ENCODE results near the gene C6orf89. TPM values are rescaled to one million over a fixed set of nuclear protein-coding genes. Genes with fewer than 3 reads are reported as not detected.

The C6orf89 gene
- total RNA-seq, 8 experiments from 2014 or later, result 22.2 to 55.6 (median 34.5) TPM

DNA sequence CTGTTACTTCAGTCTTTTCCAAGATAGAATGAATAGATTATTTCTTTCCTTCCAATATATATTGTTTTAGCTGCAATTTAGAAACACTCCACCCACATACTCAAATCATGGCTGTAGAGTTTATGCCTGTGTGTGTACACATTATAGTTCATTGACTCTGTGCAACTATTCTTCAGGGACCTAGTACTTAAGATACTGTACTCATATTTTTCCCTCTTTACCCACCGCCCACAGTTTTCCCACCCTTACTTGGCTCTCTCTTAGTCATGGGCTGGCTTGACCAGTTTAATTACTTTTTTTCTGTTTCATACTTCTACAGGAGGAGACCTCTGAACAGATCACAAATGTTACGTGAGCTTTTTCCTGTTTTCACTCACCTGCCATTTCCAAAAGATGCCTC, 30.4 kb downstream of the C6orf89 start:
- no peak overlapping the region for H3K4me3 ChIP-seq
- H3K4me1 ChIP-seq (replicated peaks in 1 of 2), result no peaks in the 10 kb centered on the region
- ATAC-seq (replicated peaks in 6 of 8), result no peak
- no peak overlapping the region for H3K27ac ChIP-seq
- in situ Hi-C loops (cut with MboI; ENCODE audit: low pct_unique_long_range_greater_than_20kb in 2 of 9, low sequenced_read_pairs in 9 of 9, unreplicated experiment in 9 of 9), result no loop called here
- WGBS, 10 experiments, result 40 to 100% (median 92%) methylated on average over 1 to 2 of the region's 2 CpGs; no CpG with 5 or more reads in 3 of the 10 experiments

DNA sequence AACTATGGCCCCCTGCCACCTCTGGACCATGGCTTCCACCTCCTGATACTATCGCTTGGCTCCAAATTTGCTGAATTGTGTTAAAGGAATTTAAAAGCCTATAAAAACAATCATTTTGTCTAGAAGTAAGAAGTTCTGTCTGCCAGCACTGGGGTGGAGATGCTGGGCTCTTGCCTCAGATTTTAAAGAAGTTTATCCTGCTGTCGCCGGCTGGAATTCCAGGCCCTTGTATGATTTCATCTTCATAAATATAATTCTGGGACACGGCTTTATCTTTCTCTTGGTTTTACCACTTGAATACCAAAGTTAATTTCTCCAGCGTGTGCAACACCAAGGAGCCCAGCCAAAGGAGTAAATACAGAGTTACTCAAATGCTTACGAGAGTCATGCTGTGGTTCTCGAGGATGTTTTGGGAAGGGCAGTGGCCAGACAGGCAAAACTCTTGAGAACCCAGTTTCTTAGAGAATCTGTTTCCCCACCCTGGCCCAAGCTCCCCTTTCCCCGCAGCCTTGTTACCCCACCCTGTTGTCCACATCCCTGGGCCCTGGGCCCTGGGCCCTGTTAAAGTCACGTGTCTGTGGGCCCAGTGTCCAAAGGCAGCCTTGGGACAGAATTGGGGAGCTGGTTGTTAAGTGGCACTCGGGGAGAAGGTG, 31.9 kb downstream of the C6orf89 start:
- 33 to 100% (median 89%) methylated on average over 2 to 7 of the region's 10 CpGs; no CpG with 5 or more reads in 1 of the 10 experiments for WGBS, 10 experiments
- in situ Hi-C loops (cut with MboI; ENCODE audit: low pct_unique_long_range_greater_than_20kb in 2 of 9, low sequenced_read_pairs in 9 of 9, unreplicated experiment in 9 of 9), result no loop called here
- Histone ChIP-seq H3K4me3 (no peak overlapping the region), H3K4me1 (replicated peaks in 1 of 2) (no peaks in the 10 kb centered on the region), H3K27ac (no peak overlapping the region)
- no peak for ATAC-seq (replicated peaks in 6 of 8)

DNA sequence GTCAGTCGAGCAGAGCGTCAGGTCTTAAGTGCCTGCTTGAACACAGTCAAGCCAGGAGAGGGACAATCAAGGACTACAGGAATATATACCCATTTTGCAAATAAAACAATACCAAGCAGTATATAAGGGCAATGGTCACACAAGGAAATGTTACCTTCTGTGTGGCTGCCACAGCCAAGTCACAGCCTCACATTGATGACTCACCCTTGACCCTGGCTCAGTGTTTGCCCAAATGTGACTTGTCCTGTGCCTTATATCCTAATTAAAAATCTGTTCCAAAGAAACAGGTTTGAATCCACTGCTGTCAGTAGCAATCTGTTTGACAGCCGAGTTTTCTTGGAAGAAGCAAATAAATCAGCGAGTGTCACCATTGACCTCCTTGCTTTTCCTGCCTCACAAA, 34.3 kb downstream of the C6orf89 start:
- H3K4me1 ChIP-seq (replicated peaks in 1 of 2), result no peaks in the 10 kb centered on the region
- 63 to 100% (median 83%) methylated on average over 2 to 4 of the region's 4 CpGs; no CpG with 5 or more reads in 1 of the 10 experiments for WGBS, 10 experiments
- in situ Hi-C loops (cut with MboI; ENCODE audit: low pct_unique_long_range_greater_than_20kb in 2 of 9, low sequenced_read_pairs in 9 of 9, unreplicated experiment in 9 of 9), result no loop called here
- no peak overlapping the region for H3K27ac ChIP-seq
- no peak for ATAC-seq (replicated peaks in 6 of 8)
- no peak overlapping the region for H3K4me3 ChIP-seq

DNA sequence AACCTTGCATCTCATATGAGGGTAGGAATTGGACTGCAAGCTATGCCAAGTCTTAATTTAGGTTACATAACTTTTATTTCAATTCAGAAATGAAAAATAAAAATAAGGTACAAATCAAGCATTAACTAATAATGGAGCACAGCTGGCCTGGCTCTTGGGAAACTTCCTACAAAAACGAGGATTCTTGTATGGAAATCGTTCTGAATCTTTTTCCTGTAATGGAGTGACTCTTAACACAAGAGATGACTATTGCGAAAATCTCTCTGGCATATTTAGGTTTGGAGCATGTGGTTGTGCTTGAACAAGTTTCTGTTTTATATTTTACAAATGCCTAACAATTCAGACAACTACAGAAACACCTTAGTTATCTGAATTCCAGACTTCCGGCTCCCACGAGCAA, 34.8 kb downstream of the C6orf89 start:
- Histone ChIP-seq H3K4me1 (replicated peaks in 1 of 2) (no peaks in the 10 kb centered on the region), H3K27ac (no peak overlapping the region), H3K4me3 (no peak overlapping the region)
- in situ Hi-C loops (cut with MboI; ENCODE audit: low pct_unique_long_range_greater_than_20kb in 2 of 9, low sequenced_read_pairs in 9 of 9, unreplicated experiment in 9 of 9), result no loop called here
- ATAC-seq (replicated peaks in 6 of 8), result no peak
- 42 to 96% (median 82%) methylated on average over 2 to 5 of the region's 5 CpGs for WGBS, 10 experiments

DNA sequence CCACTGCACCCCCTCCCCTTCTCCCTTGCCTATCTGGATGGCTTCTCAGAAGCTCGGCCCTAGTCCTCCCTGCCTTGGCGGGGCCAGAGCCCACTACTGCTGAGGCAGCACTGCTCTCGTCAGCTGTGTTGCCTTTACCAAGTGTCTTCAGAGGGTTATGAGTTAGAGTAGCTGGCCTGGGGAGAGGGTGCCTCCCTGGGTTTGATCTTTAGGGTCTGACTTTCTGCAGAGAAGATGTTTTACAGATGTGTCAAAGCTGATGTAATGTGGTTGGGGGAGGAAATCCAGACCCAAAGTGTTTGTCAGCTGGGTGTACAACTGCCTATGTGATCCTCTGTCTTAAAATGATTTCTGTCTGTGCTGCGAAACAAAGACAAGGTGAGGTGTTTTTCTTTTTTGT, 38.4 kb downstream of the C6orf89 start:
- peaks cover 0 to 6% of the 10 kb centered on the region in 2 donors for H3K4me1 ChIP-seq (replicated peaks in 1 of 2)
- in situ Hi-C loops (cut with MboI; ENCODE audit: low pct_unique_long_range_greater_than_20kb in 2 of 9, low sequenced_read_pairs in 9 of 9, unreplicated experiment in 9 of 9), result no loop called here
- ATAC-seq (replicated peaks in 6 of 8), result no peak
- 10 to 100% (median 89%) methylated on average over 1 to 4 of the region's 4 CpGs; no CpG with 5 or more reads in 3 of the 10 experiments for WGBS, 10 experiments
- H3K27ac ChIP-seq, result no peak overlapping the region
- H3K4me3 ChIP-seq, result no peak overlapping the region

DNA sequence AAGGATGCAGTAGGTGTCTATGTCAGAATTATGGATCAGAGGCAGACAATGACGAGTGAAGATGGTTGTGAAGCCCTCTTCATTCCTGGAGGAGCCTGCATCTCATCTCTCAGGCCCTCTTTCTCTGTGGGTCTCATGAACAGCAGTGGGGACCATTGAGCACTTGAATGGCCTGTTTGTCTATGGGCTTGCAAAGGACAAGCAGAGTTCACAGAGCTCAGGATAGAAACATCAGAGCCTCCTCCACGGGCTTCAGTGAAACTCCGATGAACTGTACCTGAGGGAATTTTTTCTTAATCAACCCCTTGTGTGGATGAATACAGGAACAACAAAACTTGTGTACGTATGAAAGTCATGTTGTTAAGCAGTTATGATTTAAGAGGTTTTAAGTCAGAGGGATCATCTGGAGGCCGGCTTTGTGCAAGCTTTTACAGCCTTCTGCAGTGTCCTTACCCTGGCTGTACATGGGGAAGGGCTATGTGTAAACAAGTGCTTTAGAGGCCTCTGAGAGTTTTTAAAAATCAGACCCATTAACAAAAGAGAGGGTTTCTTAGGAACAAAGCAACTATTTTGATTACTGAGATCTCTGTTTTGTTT, 39.1 kb downstream of the C6orf89 start:
- in situ Hi-C loops (cut with MboI; ENCODE audit: low pct_unique_long_range_greater_than_20kb in 2 of 9, low sequenced_read_pairs in 9 of 9, unreplicated experiment in 9 of 9), result no loop called here
- H3K4me3 ChIP-seq, result no peak overlapping the region
- 24 to 100% (median 73%) methylated on average over 1 to 5 of the region's 5 CpGs; no CpG with 5 or more reads in 3 of the 10 experiments for WGBS, 10 experiments
- H3K27ac ChIP-seq, result no peak overlapping the region
- peak in 3 of 8 experiments; percentile 17 to 87 (median 45) for ATAC-seq (replicated peaks in 6 of 8)
- peaks cover 0 to 6% of the 10 kb centered on the region in 2 donors for H3K4me1 ChIP-seq (replicated peaks in 1 of 2)

DNA sequence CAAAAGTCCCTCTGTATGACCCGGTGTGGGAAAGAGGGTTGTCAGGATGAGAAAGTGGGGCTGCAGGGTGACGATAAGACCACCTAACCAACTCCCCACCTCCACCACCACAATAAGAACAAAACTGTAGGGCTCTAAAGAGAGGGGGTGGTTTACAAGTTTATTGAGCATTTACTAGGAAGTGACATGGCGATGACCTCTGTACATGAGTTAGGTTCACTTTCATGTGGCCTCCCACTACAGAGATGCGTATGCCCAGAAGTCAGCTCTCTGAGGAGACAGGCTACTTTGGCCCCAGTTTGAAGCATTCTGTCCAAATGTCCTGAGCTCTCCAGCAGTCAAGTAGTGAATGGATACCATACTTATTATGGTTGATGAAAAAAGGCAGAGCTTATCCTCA, 40.1 kb downstream of the C6orf89 start:
- Histone ChIP-seq H3K4me1 (replicated peaks in 1 of 2) (peaks cover 0 to 6% of the 10 kb centered on the region in 2 donors), H3K27ac (no peak overlapping the region), H3K4me3 (no peak overlapping the region)
- in situ Hi-C loops (cut with MboI; ENCODE audit: low pct_unique_long_range_greater_than_20kb in 2 of 9, low sequenced_read_pairs in 9 of 9, unreplicated experiment in 9 of 9), result no loop called here
- ATAC-seq (replicated peaks in 6 of 8), result no peak
- 90 to 100% (median 100%) methylated on average over 1 to 2 of the region's 4 CpGs; no CpG with 5 or more reads in 4 of the 10 experiments for WGBS, 10 experiments

DNA sequence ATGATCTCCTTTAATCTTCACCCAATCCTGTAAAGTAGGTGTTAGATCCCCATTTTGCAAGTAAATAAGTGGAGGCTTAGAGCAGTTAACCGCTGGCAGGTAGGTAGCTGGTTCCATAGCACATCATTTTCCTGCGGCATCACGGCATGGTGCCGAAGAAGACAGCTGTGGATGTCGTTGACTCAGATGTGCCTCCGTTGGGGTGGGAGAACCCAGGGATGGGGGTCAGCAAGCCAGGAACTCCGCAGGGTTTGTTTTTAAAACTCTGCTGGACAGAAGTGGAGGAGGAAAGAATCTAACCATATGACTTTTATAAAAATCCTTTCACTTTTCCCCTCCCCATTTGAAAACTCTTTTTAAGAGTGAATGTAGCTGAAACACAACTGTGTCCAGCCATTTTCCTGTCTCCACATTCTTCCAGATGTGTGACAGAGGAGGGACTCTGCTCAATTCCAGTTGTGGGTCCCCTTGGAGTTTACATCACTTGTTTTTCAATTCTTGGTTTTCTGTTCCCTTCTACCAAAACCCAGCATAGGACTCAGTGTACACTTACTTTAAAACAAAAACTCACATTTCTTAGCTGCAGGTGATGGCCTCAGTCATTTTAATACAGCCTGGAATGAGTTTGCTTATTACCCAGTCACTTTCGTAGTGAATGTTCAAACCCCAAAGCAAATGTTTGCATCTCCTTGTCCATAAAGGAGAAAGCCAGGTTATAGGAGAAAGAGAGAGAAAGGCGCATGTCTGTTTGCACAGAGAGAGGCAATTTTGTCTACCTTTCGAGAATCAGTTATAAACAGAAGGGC, 41.2 kb downstream of the C6orf89 start:
- Histone ChIP-seq H3K4me3 (no peak overlapping the region), H3K4me1 (replicated peaks in 1 of 2) (peaks cover 0 to 6% of the 10 kb centered on the region in 2 donors), H3K27ac (no peak overlapping the region)
- 56 to 95% (median 80%) methylated on average over 1 to 9 of the region's 10 CpGs; no CpG with 5 or more reads in 1 of the 10 experiments for WGBS, 10 experiments
- no peak for ATAC-seq (replicated peaks in 6 of 8)
- in situ Hi-C loops (cut with MboI; ENCODE audit: low pct_unique_long_range_greater_than_20kb in 2 of 9, low sequenced_read_pairs in 9 of 9, unreplicated experiment in 9 of 9), result no loop called here

DNA sequence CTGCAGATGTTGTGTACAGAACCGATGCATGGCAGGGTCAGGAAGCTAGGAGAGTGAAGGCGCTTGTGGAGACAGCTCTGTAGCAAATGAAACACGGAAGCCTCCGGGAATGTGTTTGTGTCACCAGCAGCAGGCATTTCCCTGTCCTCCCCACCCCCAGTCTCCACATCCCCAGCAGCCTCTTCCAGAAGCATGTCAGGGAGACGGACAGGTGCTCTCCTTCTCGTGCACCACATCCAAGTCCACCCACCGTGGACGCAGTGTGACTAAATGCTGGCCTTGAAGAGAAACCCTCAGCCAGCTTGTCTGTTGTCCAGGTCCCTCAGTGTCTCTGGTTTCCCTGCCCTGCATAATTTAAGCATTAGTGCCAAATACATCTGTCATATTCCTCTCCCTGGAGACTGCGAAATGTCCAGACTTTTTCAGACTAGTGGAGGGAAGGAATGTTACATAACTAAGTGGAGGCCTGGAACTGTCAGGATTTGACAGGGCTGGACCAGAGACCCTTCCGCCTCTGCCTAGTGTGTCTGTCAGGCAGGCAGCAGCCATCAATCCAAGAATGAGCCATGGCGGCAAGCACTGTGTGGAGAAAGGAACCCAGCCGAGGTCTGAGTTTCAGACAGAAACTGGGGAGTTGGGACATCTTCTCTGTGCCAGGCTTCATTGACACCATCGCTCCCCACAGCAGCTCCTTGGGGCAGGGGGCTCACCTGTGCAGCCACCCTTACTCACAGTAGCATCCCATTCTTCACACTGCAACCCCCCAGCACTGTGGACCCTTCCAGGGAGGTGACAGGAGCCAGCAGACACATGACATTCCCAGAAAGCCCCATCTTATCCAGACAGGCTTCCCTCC, 42.2 kb downstream of the C6orf89 start:
- peak; percentile 12 to 89 (median 82) for ATAC-seq (replicated peaks in 6 of 8)
- H3K4me3 ChIP-seq, result no peak overlapping the region
- no peak overlapping the region for H3K27ac ChIP-seq
- in situ Hi-C loops (cut with MboI; ENCODE audit: low pct_unique_long_range_greater_than_20kb in 2 of 9, low sequenced_read_pairs in 9 of 9, unreplicated experiment in 9 of 9), result no loop called here
- 20 to 83% (median 69%) methylated on average over 1 to 9 of the region's 13 CpGs; no CpG with 5 or more reads in 4 of the 10 experiments for WGBS, 10 experiments
- H3K4me1 ChIP-seq (replicated peaks in 1 of 2), result peaks cover 0 to 6% of the 10 kb centered on the region in 2 donors

DNA sequence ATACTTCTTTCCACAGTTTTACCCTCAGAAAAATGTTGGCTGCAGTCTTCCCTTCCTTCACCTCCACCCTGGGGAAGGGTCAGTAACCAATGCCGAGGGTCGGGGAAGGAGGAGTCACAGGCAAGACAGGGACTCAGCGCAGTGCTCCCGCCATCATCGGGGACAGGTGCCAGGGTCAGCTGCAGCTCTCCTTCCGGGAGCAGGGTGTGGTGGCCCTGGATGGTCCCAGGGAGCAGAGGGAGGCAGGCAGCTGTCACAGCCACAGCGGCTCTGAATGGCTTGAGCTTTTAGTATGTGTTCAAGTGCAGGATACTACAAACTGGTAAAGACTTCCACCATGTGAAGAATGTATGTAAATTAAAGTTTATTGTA, 42.8 kb downstream of the C6orf89 start:
- 20 to 80% (median 67%) methylated on average over 1 to 5 of the region's 7 CpGs; no CpG with 5 or more reads in 4 of the 10 experiments for WGBS, 10 experiments
- in situ Hi-C loops (cut with MboI; ENCODE audit: low pct_unique_long_range_greater_than_20kb in 2 of 9, low sequenced_read_pairs in 9 of 9, unreplicated experiment in 9 of 9), result no loop called here
- peak in 6 of 8 experiments; percentile 5 to 25 (median 15) for ATAC-seq (replicated peaks in 6 of 8)
- no peak overlapping the region for H3K4me3 ChIP-seq
- H3K27ac ChIP-seq, result no peak overlapping the region
- H3K4me1 ChIP-seq (replicated peaks in 1 of 2), result peaks cover 0 to 6% of the 10 kb centered on the region in 2 donors

DNA sequence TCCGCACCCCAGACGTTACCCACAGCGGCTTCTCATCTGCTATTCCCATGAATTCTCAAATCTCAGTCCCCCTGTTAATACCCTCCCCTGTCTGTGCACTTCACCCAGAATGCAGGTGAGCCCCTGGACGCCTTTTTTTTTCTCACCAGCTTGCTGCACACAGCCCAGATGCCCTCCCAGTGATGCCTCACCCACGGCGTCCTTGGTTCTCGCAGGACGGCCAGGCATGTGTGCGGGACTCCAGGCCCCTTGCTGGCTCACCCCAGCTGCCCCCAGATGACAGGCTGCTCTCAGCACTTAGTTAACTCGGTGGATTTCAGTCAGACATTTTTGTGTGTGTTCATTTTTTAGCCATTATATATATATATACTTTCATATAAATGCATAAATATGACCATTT, 43.4 kb downstream of the C6orf89 start:
- in situ Hi-C loops (cut with MboI; ENCODE audit: low pct_unique_long_range_greater_than_20kb in 2 of 9, low sequenced_read_pairs in 9 of 9, unreplicated experiment in 9 of 9), result no loop called here
- peaks cover 0 to 6% of the 10 kb centered on the region in 2 donors for H3K4me1 ChIP-seq (replicated peaks in 1 of 2)
- H3K27ac ChIP-seq, result no peak overlapping the region
- ATAC-seq (replicated peaks in 6 of 8), result no peak
- 40 to 100% (median 73%) methylated on average over 1 to 7 of the region's 10 CpGs; no CpG with 5 or more reads in 1 of the 10 experiments for WGBS, 10 experiments
- no peak overlapping the region for H3K4me3 ChIP-seq

DNA sequence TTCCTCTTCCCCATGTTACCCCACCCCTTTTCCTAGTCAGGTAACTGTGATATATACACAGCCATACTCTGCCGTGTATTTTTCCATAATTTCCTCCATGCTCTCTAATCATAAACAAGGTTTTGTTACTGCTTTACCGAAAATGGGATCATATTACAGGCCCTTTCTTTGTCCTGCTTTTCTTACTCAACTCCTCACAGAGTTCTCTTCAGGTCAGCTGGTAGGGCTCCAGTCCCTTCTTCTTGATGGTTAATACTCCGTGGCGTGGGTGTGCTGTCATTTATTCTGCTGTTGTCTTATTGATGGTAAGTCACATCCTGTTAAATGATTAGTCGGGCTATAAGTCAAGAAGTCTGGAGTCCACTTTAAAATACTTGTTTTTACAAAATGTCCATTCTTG, 43.9 kb downstream of the C6orf89 start:
- peak in 1 of 8 experiments; percentile 17 for ATAC-seq (replicated peaks in 6 of 8)

More for the DNA sequence above, 43.9 kb downstream of the C6orf89 start:
- H3K4me3 ChIP-seq, result no peak overlapping the region
- 0 to 80% (median 44%) methylated on average over 1 to 5 of the region's 5 CpGs for WGBS, 10 experiments
- in situ Hi-C loops (cut with MboI; ENCODE audit: low pct_unique_long_range_greater_than_20kb in 2 of 9, low sequenced_read_pairs in 9 of 9, unreplicated experiment in 9 of 9), result no loop called here
- peaks cover 0 to 6% of the 10 kb centered on the region in 2 donors for H3K4me1 ChIP-seq (replicated peaks in 1 of 2)
- H3K27ac ChIP-seq, result no peak overlapping the region

Data from motor neuron (in vitro differentiated cells).